OCI-LY3 (cell line): Measurements from ENCODE around the gene THRB.

Experiments used
- H2AFZ ChIP-seq: fragments of 200-600, 300-600 bp; shearing (Covaris generic); 2 replicates; pipeline ENCODE4 v1.6.0; 2014; ENCODE audit warnings: antibody characterized with exemption, low read depth, low read length
- H3K27ac ChIP-seq: fragments of 200-600, 300-600 bp; sonication (generic); 2 replicates; pipeline ENCODE4 v1.5.1; 2014; ENCODE audit warnings: mild to moderate bottlenecking, low read length, moderate library complexity, mixed read lengths
- H3K27me3 ChIP-seq: fragments of 200-600, 300-600 bp; sonication (generic); 2 replicates; pipeline ENCODE4 v1.6.1; 2014; ENCODE audit warnings: low read depth, low read length, mixed read lengths
- H3K36me3 ChIP-seq: fragments of 200-600, 300-600 bp; sonication (generic); replicated peaks from 2 replicates; pipeline ENCODE3; 2014; ENCODE audit warnings: low read depth, low read length, mixed read lengths
- H3K4me1 ChIP-seq: fragments of 300-600, 200-600 bp; sonication (generic); 2 replicates; pipeline ENCODE4 v1.6.1; 2014; ENCODE audit warnings: low read length, mixed read lengths
- H3K4me2 ChIP-seq: fragments of 200-600, 300-600 bp; sonication (generic); 2 replicates; pipeline ENCODE4 v1.6.1; 2014; ENCODE audit warnings: low read length, mixed read lengths
- H3K4me3 ChIP-seq: fragments of 300-600, 200-600 bp; sonication (generic); 2 replicates; pipeline ENCODE4 v1.5.1; 2014; ENCODE audit warnings: antibody characterized with exemption, mild to moderate bottlenecking, low read length, moderate library complexity
- H3K79me2 ChIP-seq: fragments of 300-600, 200-600 bp; shearing (Covaris generic); 2 replicates; pipeline ENCODE4 v1.6.1; 2014; ENCODE audit warnings: mild to moderate bottlenecking, low read length, mixed read lengths
- H3K9ac ChIP-seq: fragments of 300-600, 200-600 bp; shearing (Covaris generic); 2 replicates; pipeline ENCODE4 v1.6.0; 2014; ENCODE audit warnings: mild to moderate bottlenecking, low read length, moderate library complexity
- H3K9me3 ChIP-seq: fragments of 200-600, 300-600 bp; shearing (Covaris generic); 2 replicates; pipeline ENCODE4 v1.6.1; 2014; ENCODE audit warnings: low read length, mixed read lengths; ENCODE audit not compliant: insufficient read depth
- H4K20me1 ChIP-seq: fragments of 200-600, 300-600 bp; sonication (generic); 2 replicates; pipeline ENCODE4 v1.6.1; 2016; ENCODE audit warnings: low read length, mixed read lengths; ENCODE audit not compliant: insufficient read depth
- EZH2phosphoT487 ChIP-seq: fragments of 200-600 bp; shearing (Covaris generic); IDR thresholded peaks from 2 replicates; pipeline ENCODE4 v1.6.1; 2018; ENCODE audit warnings: antibody characterized with exemption, mixed run types, low read depth
- TF ChIP-seq, protein P1 (sequence below): fragments of 200-600, 300-600 bp; sonication (generic); IDR thresholded peaks from 2 replicates; pipeline ENCODE4 v1.5.1; 2014; ENCODE audit warnings: antibody characterized with exemption, low read length, low read depth

Gene THRB

DNA sequence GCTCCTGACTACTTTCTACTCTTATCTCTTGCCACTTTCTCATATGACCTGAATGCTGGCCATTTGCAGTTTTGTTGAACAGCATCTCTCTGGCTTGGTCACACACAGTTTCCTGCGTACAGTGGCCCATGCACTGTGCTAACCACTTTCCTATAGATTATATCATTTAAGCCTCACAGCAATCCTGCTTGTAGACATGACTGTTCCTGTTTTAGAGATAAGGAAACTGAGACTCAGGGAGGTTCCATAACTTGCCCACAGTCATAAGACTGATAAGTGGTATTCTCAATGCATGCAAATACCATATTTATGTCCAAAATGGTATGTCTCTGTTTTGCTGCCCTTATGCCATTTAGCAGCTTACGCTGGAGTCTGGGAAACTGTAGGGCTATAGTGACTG lies 320.0 kb downstream of the THRB start:
- no peak overlapping the region for H3K4me2 ChIP-seq
- no peak overlapping the region for H3K27ac ChIP-seq
- TF ChIP-seq, protein P1, sequence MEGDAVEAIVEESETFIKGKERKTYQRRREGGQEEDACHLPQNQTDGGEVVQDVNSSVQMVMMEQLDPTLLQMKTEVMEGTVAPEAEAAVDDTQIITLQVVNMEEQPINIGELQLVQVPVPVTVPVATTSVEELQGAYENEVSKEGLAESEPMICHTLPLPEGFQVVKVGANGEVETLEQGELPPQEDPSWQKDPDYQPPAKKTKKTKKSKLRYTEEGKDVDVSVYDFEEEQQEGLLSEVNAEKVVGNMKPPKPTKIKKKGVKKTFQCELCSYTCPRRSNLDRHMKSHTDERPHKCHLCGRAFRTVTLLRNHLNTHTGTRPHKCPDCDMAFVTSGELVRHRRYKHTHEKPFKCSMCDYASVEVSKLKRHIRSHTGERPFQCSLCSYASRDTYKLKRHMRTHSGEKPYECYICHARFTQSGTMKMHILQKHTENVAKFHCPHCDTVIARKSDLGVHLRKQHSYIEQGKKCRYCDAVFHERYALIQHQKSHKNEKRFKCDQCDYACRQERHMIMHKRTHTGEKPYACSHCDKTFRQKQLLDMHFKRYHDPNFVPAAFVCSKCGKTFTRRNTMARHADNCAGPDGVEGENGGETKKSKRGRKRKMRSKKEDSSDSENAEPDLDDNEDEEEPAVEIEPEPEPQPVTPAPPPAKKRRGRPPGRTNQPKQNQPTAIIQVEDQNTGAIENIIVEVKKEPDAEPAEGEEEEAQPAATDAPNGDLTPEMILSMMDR = no peak
- TF ChIP-seq EZH2phosphoT487 = no peak
- no peaks in the 10 kb centered on the region for H3K9me3 ChIP-seq
- no peaks in the 10 kb centered on the region for H3K27me3 ChIP-seq
- H3K79me2 ChIP-seq = no peaks in the 10 kb centered on the region
- H2AFZ ChIP-seq = no peak overlapping the region
- no peak overlapping the region for H3K4me3 ChIP-seq
- H3K36me3 ChIP-seq = no peaks in the 10 kb centered on the region
- H3K4me1 ChIP-seq = peaks cover 5% of the 10 kb centered on the region
- no peak overlapping the region for H3K9ac ChIP-seq
- no peaks in the 10 kb centered on the region for H4K20me1 ChIP-seq

DNA sequence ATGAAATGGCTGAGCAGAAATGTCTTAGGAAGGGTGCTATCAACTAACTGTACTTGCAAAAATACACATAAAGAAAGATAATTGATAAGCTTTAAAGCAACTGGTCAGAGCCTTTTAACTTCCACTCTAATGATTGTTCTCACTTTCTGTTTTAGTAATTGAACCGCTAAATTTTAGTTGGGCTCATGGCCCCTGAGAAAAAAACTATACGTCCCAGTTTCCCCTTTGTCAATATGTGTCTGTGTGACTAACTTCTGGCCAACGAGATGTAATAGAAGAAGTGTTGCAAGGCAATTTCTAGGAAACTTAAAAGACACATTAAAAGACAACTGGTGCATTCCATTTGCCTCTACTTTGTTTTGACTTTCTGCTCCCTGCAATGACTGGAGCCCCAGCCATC lies 325.7 kb downstream of the THRB start:
- Histone ChIP-seq H3K4me2 (no peak overlapping the region), H3K4me3 (no peak overlapping the region), H3K27me3 (no peaks in the 10 kb centered on the region), H2AFZ (no peak overlapping the region), H3K4me1 (peaks cover 12% of the 10 kb centered on the region), H3K79me2 (no peaks in the 10 kb centered on the region), H3K9ac (no peak overlapping the region), H4K20me1 (no peaks in the 10 kb centered on the region), H3K36me3 (no peaks in the 10 kb centered on the region), H3K27ac (no peak overlapping the region), H3K9me3 (no peaks in the 10 kb centered on the region)
- no peak for TF ChIP-seq EZH2phosphoT487
- TF ChIP-seq, protein P1 = no peak

DNA sequence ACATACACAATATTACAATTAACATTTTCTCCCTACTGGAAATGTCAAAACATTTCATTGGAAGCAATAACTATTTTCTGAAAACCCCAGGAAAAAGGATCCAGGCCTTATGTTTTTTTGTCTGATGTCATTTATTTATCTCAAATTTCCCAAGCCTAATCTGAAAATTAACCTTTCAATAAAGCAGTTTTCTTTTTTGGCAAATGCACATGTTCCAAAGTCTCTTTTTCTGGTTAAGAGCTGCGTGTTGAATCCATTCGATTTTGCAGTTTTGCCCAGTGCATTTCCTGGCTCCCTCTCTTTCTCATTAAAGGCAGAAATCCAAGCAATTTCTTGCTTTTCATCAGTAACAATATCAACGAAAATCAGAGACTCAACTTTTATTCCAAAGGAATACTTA lies 327.2 kb downstream of the THRB start:
- Histone ChIP-seq H4K20me1 (no peaks in the 10 kb centered on the region), H2AFZ (no peak overlapping the region), H3K36me3 (no peaks in the 10 kb centered on the region), H3K27me3 (no peaks in the 10 kb centered on the region), H3K4me3 (no peak overlapping the region), H3K27ac (no peak overlapping the region), H3K4me1 (peaks cover 12% of the 10 kb centered on the region), H3K9me3 (no peaks in the 10 kb centered on the region), H3K9ac (no peak overlapping the region), H3K79me2 (no peaks in the 10 kb centered on the region), H3K4me2 (no peak overlapping the region)
- TF ChIP-seq, protein P1 = no peak
- no peak for TF ChIP-seq EZH2phosphoT487

DNA sequence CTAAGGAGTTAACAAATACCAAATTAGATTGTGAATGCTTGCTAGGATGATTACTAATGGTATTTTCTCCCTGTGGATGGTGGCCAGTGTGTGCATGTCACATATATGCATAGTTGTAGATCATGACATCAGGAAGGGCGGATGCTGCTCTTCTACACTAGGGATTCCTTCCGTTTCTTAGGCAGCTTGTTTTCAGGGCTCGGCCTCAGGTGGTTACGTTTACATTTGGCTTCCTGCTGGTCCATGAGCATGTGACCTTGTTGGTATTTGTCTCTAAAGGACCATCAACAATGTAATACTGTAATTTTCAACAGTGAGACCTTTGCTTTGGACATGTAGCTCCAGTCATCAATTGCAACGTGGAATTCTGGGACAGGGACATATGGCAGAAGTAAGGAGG lies 328.1 kb downstream of the THRB start:
- Histone ChIP-seq H3K4me1 (peaks cover 10% of the 10 kb centered on the region), H3K27ac (no peak overlapping the region), H3K9ac (no peak overlapping the region), H3K27me3 (no peaks in the 10 kb centered on the region), H3K4me3 (no peak overlapping the region), H3K9me3 (no peaks in the 10 kb centered on the region), H2AFZ (no peak overlapping the region), H3K36me3 (no peaks in the 10 kb centered on the region), H4K20me1 (no peaks in the 10 kb centered on the region), H3K4me2 (no peak overlapping the region), H3K79me2 (no peaks in the 10 kb centered on the region)
- no peak for TF ChIP-seq EZH2phosphoT487
- TF ChIP-seq, protein P1 = no peak
